Prostate gland (tissue), 2 donors: ENCODE results near the gene GPR68. TPM values are rescaled to one million over a fixed set of nuclear protein-coding genes. Genes with fewer than 3 reads are reported as not detected.

Experiments
- DNase-seq: peaks from one replicate; pipeline ENCODE4 v3.0.0-alpha.2; 2019; ENCODE audit warnings: low spot score
- H3K27ac ChIP-seq, 2 donors: fragments of 200-600 bp; sonication (generic); 2 replicates each; pipeline ENCODE4 v1.5.1; 2017 to 2019
- H3K27me3 ChIP-seq: fragments of 200-600 bp; sonication (generic); replicated peaks from 2 replicates; pipeline ENCODE4 v1.5.1; 2019; ENCODE audit not compliant: insufficient read depth
- H3K36me3 ChIP-seq, 2 donors: fragments of 200-600 bp; sonication (generic); 1 replicate in 1 of 2; 2 replicates in 1 of 2; pipeline versions ENCODE4 v1.5.1 to v1.8.1; 2017 to 2019
- H3K4me1 ChIP-seq: fragments of 200-600 bp; sonication (generic); replicated peaks from 2 replicates; pipeline ENCODE4 v1.5.1; 2019
- H3K4me3 ChIP-seq, 2 donors: fragments of 200-600 bp; sonication (generic); 2 replicates each; pipeline ENCODE4 v1.5.1; 2017 to 2019
- H3K9me3 ChIP-seq: fragments of 200-600 bp; sonication (generic); 2 replicates; pipeline ENCODE4 v1.5.1; 2017
- CTCF ChIP-seq, 4 experiments: fragments of 200-600 bp in 2 of 4; fragments of 450-650 bp in 2 of 4; sonication (generic) in 2 of 4; IDR thresholded peaks; 1 replicate in 3 of 4; 2 replicates in 1 of 4; pipeline ENCODE4 v1.5.1; 2016 to 2019; ENCODE audit warnings: antibody characterized with exemption in 4 of 4, mild to moderate bottlenecking in 2 of 4, moderate library complexity in 2 of 4
- POLR2A ChIP-seq: fragments of 450-650 bp; IDR thresholded peaks from one replicate; pipeline ENCODE4 v1.6.1; 2016; ENCODE audit warnings: antibody characterized with exemption, mild to moderate bottlenecking
- POLR2AphosphoS5 ChIP-seq: sonication (generic); formaldehyde crosslinking; IDR thresholded peaks from one replicate; pipeline ENCODE4 v1.6.1; 2017; ENCODE audit warnings: antibody characterized with exemption
- WGBS: methylation state at CpG from one replicate; pipeline ENCODE4 v1.1.5; 2018; 5-methylcytosine and 5-hydroxymethylcytosine counted together
- intact Hi-C: fragments of 100-400 bp; cut with DNase I; formaldehyde crosslinking; loops from one replicate; pipeline ENCODE4 v1.14.2; 2022
- total RNA-seq, 2 donors: library from RNA; depleted of rRNA; stranded (reverse); fragments of >200 nt; gene quantifications; one replicate each; pipeline ENCODE4 v1.1.0, GENCODE V29; 2016

Gene GPR68
- total RNA-seq, 2 donors from 2014 or later = 0.87 to 3.0 TPM

GRCh38 chr14:91221270-91221669 lies 23.2 kb downstream of the GPR68 start:
- Histone ChIP-seq H3K4me3 (no peak overlapping the region), H3K27me3 (no peaks in the 10 kb centered on the region), H3K4me1 (no peaks in the 10 kb centered on the region), H3K36me3 (no peaks in the 10 kb centered on the region), H3K27ac (no peak overlapping the region), H3K9me3 (no peaks in the 10 kb centered on the region)
- WGBS = 95% methylated on average over 1 of the region's 1 CpG
- intact Hi-C loops = no loop called here
- no peak for TF ChIP-seq POLR2A
- TF ChIP-seq POLR2AphosphoS5 = no peak
- TF ChIP-seq CTCF (IDR thresholded peaks at IDR 0.05) = no peak
- no peak for DNase-seq

GRCh38 chr14:91220581-91221000 lies 23.9 kb downstream of the GPR68 start:
- peak; percentile 59 for TF ChIP-seq POLR2AphosphoS5
- TF ChIP-seq CTCF (IDR thresholded peaks at IDR 0.05) = no peak
- no peak for TF ChIP-seq POLR2A
- peak overlapping the region; percentile 15 to 39 for H3K27ac ChIP-seq
- no peaks in the 10 kb centered on the region for H3K4me1 ChIP-seq
- H3K9me3 ChIP-seq = no peaks in the 10 kb centered on the region
- peak; percentile 69 for DNase-seq
- peaks cover 1 to 5% of the 10 kb centered on the region in 2 donors for H3K36me3 ChIP-seq
- intact Hi-C loops = no loop called here
- no peaks in the 10 kb centered on the region for H3K27me3 ChIP-seq
- no peak overlapping the region for H3K4me3 ChIP-seq
- WGBS = 63% methylated on average over 8 of the region's 9 CpGs

GRCh38 chr14:91219517-91220389 lies 24.8 kb downstream of the GPR68 start:
- H3K4me1 ChIP-seq = no peaks in the 10 kb centered on the region
- H3K36me3 ChIP-seq = peaks cover 5 to 6% of the 10 kb centered on the region in 2 donors
- H3K27ac ChIP-seq = peak overlapping the region; percentile 15 to 39
- no peak for DNase-seq
- intact Hi-C loops = no loop called here
- TF ChIP-seq POLR2AphosphoS5 (no peak), POLR2A (no peak), CTCF (IDR thresholded peaks at IDR 0.05) (no peak)
- 58% methylated on average over 13 of the region's 13 CpGs for WGBS
- no peaks in the 10 kb centered on the region for H3K9me3 ChIP-seq
- no peaks in the 10 kb centered on the region for H3K27me3 ChIP-seq
- H3K4me3 ChIP-seq = no peak overlapping the region

- WGBS = 96% methylated on average over 4 of the region's 4 CpGs
- Histone ChIP-seq H3K27ac (no peak overlapping the region), H3K4me3 (no peak overlapping the region), H3K4me1 (no peaks in the 10 kb centered on the region), H3K27me3 (no peaks in the 10 kb centered on the region), H3K36me3 (peaks cover 5 to 6% of the 10 kb centered on the region in 2 donors), H3K9me3 (no peaks in the 10 kb centered on the region)
- no peak for DNase-seq
- no peak for TF ChIP-seq POLR2AphosphoS5
- no peak for TF ChIP-seq CTCF (IDR thresholded peaks at IDR 0.05)
- TF ChIP-seq POLR2A = no peak
- intact Hi-C loops = no loop called here
Observed at GRCh38 chr14:91218014-91218413, 26.5 kb downstream of the GPR68 start.
